GM12801 (cell line): ENCODE measurements around the gene VSX2.

Experiments
- CTCF ChIP-seq: IDR thresholded peaks from one replicate; pipeline ENCODE4 v1.5.1; 2011; ENCODE audit warnings: control low read depth; ENCODE audit not compliant: insufficient read length; ENCODE audit errors: extremely low read depth

Gene VSX2

GRCh38 chr14:74235017-74235416 lies 4.2 kb upstream of the VSX2 start:
- TF ChIP-seq CTCF = no peak

GRCh38 chr14:74237441-74237840 lies 1.8 kb upstream of the VSX2 start:
- TF ChIP-seq CTCF = no peak

- no peak for TF ChIP-seq CTCF
These were observed 872 bp downstream of the VSX2 start for GRCh38 chr14:74239848-74240793.

GRCh38 chr14:74240794-74241651 lies 1.8 kb downstream of the VSX2 start:
- no peak for TF ChIP-seq CTCF

GRCh38 chr14:74241652-74242017 lies 2.4 kb downstream of the VSX2 start:
- TF ChIP-seq CTCF = no peak

- TF ChIP-seq CTCF = no peak
These were observed 3.0 kb downstream of the VSX2 start for GRCh38 chr14:74242021-74242779.

GRCh38 chr14:74242780-74243042 lies 3.5 kb downstream of the VSX2 start:
- TF ChIP-seq CTCF = no peak
